DND-41 (cell line): ENCODE measurements around the gene PAN2.

Source experiments
- EZH2 ChIP-seq: IDR thresholded peaks from 3 replicates; pipeline ENCODE4 v1.6.1; 2012; ENCODE audit warnings: borderline replicate concordance, low read depth, mild to moderate bottlenecking, moderate library complexity, low read length, inconsistent platforms; ENCODE audit not compliant: severe bottlenecking
- TF ChIP-seq, protein P1 (sequence below): IDR thresholded peaks from 2 replicates; pipeline ENCODE4 v1.5.1; 2012; ENCODE audit warnings: borderline replicate concordance, low read length, moderate library complexity, mild to moderate bottlenecking; ENCODE audit not compliant: poor library complexity, severe bottlenecking; ENCODE audit errors: extremely low read depth

DNA sequence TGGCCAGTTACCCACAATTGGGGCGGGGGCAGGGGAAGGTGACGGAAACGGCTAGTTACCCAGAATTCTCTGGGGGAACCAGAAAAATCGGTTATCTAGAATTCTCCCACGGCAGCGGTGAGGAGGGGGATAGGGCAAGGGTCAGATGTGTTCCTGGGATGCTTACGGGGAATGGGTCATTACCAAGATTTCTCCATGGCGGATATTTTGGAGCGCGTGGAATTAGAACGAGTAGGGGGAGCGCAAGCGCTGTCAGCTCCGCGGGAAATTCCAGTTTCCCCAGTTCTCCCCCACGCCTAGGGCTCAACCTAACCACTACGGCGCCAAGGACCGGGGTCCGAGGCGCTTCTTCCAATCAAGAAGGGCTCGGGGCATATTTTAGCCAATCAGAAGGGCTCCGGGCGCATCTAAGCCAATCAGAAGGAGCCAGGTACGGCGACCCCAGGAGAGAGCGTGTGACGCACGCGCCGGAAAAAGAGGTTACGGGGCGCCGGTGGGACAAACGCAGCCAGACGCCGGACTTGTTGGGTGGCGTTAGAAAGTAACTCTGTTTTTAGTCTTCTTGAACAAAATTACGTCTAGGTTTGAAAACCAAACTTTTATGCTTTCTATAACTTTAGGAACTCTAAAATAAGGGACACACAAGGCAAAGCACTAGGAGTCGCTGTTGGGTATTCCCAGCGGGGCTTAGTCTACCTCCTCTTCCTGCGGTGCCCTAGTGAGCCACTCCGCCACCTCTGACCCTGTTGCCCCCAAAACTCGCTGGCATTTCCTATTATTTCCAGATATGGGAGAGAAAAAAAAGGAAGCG lies at the start of gene PAN2:
- TF ChIP-seq, protein P1, sequence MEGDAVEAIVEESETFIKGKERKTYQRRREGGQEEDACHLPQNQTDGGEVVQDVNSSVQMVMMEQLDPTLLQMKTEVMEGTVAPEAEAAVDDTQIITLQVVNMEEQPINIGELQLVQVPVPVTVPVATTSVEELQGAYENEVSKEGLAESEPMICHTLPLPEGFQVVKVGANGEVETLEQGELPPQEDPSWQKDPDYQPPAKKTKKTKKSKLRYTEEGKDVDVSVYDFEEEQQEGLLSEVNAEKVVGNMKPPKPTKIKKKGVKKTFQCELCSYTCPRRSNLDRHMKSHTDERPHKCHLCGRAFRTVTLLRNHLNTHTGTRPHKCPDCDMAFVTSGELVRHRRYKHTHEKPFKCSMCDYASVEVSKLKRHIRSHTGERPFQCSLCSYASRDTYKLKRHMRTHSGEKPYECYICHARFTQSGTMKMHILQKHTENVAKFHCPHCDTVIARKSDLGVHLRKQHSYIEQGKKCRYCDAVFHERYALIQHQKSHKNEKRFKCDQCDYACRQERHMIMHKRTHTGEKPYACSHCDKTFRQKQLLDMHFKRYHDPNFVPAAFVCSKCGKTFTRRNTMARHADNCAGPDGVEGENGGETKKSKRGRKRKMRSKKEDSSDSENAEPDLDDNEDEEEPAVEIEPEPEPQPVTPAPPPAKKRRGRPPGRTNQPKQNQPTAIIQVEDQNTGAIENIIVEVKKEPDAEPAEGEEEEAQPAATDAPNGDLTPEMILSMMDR, result peak; percentile 74
- no peak for TF ChIP-seq EZH2
